Epithelial cell of esophagus (primary cell): ENCODE measurements around the gene APELA.
"Not testable (repeated sequence)": the region's sequence is repeated elsewhere in the genome, so short reads cannot be mapped to it uniquely, and the experiment has no call there.

Source experiments
- DNase-seq: peaks from one replicate; pipeline ENCODE4 v3.0.0; 2010; ENCODE audit warnings: low read depth
- H3K4me3 ChIP-seq: 2 replicates; pipeline ENCODE4 v1.5.1; 2011; ENCODE audit warnings: mild to moderate bottlenecking, low read length, control low read depth
- TF ChIP-seq, protein P1 (sequence below): IDR thresholded peaks from 2 replicates; pipeline ENCODE4 v1.5.1; 2011; ENCODE audit warnings: low read depth, mild to moderate bottlenecking, low read length, control low read depth, inconsistent platforms; ENCODE audit not compliant: insufficient read depth; ENCODE audit errors: missing control alignments

The APELA gene

DNA sequence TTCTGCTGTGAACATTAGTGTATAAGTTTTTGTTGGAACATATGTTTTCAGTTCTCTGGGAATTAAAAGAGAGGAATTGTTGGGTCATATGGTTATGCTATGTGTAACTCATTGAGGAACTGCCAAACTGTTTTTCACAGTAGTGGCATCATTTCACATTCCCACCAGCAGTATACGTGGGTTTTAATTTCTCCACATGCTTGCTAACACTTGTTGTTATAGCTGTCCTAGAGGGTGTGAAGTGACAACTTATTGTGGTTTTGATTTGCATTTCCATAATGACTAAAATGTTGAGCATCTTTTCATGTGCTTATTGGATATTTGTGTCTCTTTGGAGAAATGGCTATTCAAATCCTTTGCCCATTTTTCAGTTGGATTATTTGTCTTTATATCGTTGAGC lies 13.7 kb downstream of the APELA start:
- TF ChIP-seq, protein P1, sequence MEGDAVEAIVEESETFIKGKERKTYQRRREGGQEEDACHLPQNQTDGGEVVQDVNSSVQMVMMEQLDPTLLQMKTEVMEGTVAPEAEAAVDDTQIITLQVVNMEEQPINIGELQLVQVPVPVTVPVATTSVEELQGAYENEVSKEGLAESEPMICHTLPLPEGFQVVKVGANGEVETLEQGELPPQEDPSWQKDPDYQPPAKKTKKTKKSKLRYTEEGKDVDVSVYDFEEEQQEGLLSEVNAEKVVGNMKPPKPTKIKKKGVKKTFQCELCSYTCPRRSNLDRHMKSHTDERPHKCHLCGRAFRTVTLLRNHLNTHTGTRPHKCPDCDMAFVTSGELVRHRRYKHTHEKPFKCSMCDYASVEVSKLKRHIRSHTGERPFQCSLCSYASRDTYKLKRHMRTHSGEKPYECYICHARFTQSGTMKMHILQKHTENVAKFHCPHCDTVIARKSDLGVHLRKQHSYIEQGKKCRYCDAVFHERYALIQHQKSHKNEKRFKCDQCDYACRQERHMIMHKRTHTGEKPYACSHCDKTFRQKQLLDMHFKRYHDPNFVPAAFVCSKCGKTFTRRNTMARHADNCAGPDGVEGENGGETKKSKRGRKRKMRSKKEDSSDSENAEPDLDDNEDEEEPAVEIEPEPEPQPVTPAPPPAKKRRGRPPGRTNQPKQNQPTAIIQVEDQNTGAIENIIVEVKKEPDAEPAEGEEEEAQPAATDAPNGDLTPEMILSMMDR, result no peak
- no peak for DNase-seq
- no peak overlapping the region for H3K4me3 ChIP-seq

DNA sequence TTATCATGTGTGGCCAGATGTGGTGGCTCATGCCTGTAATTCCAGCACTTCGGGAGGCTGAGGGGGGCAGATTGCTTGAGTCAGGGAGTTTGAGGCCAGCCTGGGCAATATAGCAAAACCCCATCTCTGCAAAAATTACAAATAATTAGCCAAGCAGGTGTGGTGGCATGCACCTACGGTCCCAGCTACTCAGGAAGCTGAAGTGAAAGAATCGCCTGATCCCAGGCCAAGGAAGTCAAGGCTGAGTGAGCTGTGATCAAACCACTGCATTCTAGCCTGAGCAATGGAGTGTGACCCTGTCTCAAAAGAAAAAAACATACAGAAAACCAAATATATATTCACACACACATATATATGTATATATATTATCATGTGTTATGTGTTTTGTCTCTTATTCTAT lies 15.0 kb downstream of the APELA start:
- H3K4me3 ChIP-seq, result no peak overlapping the region
- no peak for DNase-seq
- TF ChIP-seq, protein P1, result no peak

DNA sequence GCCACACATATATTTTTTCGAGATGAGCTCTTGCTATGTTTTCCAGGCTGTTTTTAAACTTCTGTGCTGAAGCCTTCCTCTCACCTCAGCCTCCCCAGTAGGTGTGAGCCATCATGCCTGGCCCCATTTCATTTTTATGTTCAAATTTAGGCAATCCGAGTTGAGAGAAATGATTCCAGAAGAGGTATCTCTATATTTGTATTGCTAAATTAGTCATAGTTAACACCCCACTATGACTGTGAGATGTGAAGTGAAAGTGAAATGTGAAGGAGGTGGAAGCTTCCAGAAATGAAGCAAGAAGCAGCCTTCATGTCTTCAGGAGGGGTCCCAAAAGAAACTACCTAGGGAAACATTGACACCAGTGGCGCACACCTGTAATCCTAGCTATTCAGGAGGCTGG lies 17.7 kb downstream of the APELA start:
- DNase-seq, result no peak
- TF ChIP-seq, protein P1, result no peak
- no peak overlapping the region for H3K4me3 ChIP-seq

DNA sequence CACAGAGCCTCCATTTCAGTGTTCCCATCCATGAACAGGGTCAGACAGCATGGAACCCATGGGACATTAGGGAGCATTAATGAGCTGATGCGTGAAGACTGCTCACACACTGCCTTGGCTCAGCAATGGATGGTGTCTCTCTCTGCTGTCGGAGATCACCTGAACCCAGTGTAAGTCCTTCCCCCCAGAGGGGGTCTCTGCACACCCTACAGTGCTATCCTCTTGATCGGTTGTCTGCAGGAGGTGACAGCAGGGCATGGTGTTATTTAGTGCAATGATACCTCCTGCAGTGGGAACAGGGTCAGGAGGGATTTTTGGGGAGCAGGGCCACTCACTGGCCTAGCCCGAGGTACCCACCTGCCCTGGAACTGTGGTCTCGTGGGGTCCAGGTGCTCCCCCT lies 25.6 kb downstream of the APELA start:
- DNase-seq, result no peak
- no peak overlapping the region for H3K4me3 ChIP-seq
- TF ChIP-seq, protein P1, result no peak

DNA sequence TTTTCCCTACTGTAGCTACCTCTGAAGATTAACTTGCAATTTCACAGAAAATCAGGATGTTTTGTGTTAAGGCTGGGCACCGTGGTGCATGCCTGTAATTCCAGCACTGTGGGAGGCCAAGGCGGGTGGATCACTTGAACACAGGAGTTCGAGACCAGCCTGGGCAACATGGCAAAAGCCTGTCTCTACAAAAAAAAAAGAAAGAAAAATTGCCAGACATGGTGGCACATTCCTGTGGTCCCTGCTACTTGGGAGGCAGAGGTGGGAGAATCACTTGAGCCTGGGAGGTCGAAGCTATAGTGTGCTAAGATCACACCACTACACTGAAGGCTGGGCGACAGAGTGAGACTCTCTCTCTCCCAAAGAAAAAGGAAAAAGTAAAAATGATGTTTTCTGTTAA lies 27.4 kb downstream of the APELA start:
- DNase-seq, result no peak
- TF ChIP-seq, protein P1, result no peak
- H3K4me3 ChIP-seq, result no peak overlapping the region

- no peak overlapping the region for H3K4me3 ChIP-seq
- TF ChIP-seq, protein P1, result no peak
- DNase-seq, result no peak
These were observed 28.0 kb downstream of the APELA start for GRCh38 chr4:164904941-164905340.

DNA sequence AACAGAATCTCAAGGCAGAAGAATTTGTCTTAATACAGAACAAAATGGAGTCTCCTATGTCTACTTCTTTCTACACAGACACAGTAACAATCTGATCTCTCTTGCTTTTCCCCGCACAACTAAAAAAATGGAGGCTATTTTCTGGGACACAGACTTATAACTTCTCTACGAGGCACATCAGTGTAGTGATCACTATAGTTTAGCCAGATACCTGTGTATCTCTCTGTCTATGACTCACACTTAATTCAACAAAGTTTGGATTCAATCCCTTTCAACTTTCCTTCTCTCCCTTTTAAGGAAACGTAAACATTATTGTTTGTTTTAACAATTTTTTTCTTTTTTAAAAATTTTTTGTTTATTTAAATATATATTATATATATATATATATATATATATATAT lies 29.4 kb downstream of the APELA start:
- TF ChIP-seq, protein P1, result no peak
- DNase-seq, result no peak
- no peak overlapping the region for H3K4me3 ChIP-seq

DNA sequence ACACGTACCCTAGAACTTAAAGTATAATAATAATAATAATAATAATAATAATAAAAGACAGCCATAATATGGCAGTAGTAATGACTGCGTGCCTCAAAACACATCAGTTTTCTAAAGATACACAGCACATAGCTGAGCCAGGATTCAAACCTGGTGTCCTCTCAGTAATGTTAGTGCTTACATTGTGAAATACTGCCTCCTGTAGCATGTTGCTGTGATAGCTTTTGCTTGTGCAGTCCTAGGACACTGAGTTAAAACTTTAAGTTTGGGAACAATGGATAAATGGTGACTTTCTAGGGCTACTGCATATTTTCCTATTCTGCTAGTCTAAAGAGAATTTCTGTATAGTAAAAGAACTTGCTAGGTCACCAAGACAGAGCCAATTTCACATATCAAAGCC lies 36.5 kb downstream of the APELA start:
- H3K4me3 ChIP-seq, DNase-seq: not testable (repeated sequence)
